Esophagus mucosa (tissue), 1 donor: Measurements from ENCODE around the gene CFHR2. TPM values are rescaled to one million over a fixed set of nuclear protein-coding genes. Genes with fewer than 3 reads are reported as not detected.
"Not testable (repeated sequence)": the region's sequence is repeated elsewhere in the genome, so short reads cannot be mapped to it uniquely, and the experiment has no call there.

Experiments used
- ATAC-seq: fragments of 200-7000 bp; cut with Tn5 transposase; one replicate; pipeline ENCODE4 v1.9.1; 2020
- total RNA-seq: library from RNA; stranded (reverse); gene quantifications from one replicate; pipeline ENCODE4 v1.2.4, GENCODE V29; 2023
- donor health status: DM: yes; HTN: yes; CAD: no.

Gene CFHR2
- not detected for total RNA-seq

GRCh38 chr1:196943568-196943967 lies at the start of gene CFHR2:
Gene CFHR2, plus strand, starts transcription at chr1:196943738. Its CDS starts 143 bp downstream, at chr1:196943881.
- not testable (repeated sequence) for ATAC-seq

- no peak for ATAC-seq
Observed at GRCh38 chr1:196896355-196896754, 47.2 kb upstream of the CFHR2 start.

GRCh38 chr1:196897158-196897828 lies 46.2 kb upstream of the CFHR2 start:
- no peak for ATAC-seq

DNA sequence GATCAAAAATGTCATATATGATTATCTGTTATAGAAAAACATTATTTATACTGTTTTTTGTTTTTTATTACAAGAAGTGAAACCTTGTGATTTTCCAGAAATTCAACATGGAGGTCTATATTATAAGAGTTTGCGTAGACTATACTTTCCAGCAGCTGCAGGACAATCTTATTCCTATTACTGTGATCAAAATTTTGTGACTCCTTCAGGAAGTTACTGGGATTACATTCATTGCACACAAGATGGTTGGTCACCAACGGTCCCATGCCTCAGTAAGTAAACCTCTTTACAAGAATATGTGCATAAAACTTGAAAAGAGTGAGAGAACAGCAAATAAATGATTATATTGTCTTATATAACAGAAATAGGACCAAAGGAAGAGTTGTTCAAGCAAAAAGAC lies 41.2 kb upstream of the CFHR2 start:
- ATAC-seq: no peak

GRCh38 chr1:196910215-196910614 lies 33.3 kb upstream of the CFHR2 start:
- ATAC-seq: no peak

DNA sequence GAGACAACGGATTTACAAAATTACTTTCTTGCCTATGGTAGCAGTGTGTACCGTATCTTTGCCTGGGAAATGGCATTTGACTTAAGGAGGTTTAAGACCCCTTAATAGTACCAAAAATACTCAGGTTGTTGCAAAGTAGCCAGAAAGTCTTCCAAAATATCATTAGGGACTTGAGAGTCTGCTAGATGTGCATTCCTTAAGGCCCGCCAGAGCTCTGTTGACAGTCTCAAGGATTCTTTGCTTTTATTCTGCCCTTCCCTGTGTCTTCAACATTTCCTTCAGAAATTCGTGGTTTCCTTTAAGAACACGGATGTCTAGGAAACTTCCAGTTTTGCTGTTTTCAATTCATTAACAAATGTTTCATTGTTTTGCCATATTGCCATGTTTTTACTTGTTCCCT lies 31.3 kb upstream of the CFHR2 start:
- ATAC-seq: not testable (repeated sequence)

GRCh38 chr1:196926839-196927238 lies 16.7 kb upstream of the CFHR2 start:
- ATAC-seq: not testable (repeated sequence)

DNA sequence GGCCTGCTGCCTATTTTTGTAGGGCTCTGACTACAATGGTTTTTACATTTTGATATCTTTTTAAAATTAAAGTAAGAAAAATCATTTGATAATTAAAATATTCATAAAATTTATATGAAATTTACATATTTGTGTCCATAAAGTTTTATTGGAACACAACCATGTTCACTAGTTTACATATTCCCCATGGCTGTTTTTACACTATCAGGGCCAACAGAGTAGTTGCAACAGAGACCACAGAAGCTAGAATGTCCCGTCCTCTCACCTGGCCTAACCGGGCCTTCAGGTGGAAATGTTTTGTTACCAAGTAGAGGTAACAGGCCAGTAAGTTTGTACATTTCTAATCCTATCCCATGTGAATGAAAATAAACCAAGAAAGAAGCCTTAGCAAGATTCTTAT lies 10.7 kb upstream of the CFHR2 start:
- not testable (repeated sequence) for ATAC-seq

GRCh38 chr1:196933531-196934189 lies 9.9 kb upstream of the CFHR2 start:
- ATAC-seq: no peak

DNA sequence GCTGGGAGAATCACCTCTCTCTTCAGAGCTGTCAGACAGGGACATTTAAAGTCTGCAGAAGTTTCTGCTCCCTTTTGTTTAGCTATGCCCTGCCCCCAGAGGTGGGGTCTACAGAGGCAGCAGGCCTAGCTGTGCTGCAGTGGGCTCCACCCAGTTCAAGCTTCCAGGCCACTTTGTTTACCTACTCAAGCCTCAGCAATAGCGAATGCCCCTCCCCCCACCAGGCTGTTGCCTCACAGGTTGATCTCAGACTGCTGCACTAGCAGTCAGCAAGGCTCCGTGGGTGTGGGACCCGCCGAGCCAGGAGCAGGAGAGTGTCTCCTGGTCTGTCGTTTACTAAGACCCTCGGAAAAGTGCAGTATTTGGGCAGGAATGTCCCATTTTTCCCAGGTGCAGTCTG lies 2.1 kb upstream of the CFHR2 start:
- not testable (repeated sequence) for ATAC-seq

- ATAC-seq: no peak
Observed at GRCh38 chr1:196951711-196952394, 8.3 kb downstream of the CFHR2 start.

- ATAC-seq: no peak
Observed at GRCh38 chr1:196954778-196955177, 11.2 kb downstream of the CFHR2 start.

DNA sequence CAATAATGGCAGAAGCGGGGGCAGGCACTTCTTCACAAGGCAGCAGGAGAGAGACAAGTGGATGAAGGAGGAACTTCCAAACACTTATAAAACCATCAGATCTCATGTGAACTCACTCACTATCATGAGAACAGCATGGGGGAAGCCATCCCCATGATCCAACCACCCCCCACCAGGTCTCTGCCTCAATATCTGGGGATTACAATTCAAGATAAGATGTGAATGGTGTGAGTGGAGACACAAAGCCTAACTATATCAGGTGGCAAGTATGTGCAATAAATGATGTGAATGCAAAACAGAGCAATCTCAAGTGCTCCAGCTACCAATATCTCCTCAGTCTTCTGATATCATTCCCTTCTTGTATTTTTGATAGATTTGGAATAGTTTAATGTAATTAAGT lies 12.4 kb downstream of the CFHR2 start:
- no peak for ATAC-seq

DNA sequence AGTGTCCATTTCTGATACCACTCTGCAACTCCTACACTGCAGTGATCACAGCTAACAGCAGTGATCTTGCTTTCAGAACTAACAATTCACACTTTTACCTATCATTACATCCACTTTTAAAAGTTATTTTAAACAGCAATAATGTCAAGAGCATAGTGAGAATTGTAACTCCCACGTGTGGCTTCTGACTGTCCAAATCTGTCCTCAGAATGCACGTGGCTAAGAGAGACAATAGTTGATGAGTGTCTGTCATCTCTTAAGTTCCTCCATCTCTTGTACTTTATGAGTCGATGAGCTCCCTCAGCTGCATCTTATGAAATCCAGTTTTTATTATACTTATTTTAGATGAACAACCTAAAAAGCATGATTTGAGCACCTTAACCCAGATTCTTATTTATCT lies 17.3 kb downstream of the CFHR2 start:
- ATAC-seq: no peak

DNA sequence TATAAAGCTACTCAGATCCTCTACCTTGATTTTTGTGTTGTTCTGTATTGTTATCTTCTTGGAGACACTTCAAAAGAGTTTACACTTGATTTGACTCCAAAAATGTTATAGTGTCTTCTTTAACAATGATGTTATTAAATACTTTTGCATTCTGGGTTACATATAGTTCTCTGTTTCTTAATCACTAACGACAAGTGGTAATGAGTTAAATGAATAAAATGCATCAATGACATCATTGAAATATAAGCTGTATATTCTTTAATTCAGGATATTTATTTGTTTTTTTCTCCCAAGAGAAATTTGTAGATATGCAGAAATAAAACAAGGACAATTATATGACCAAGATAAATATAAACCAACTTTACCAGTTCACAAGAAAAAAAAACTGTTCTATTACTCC lies 26.6 kb downstream of the CFHR2 start:
- no peak for ATAC-seq

DNA sequence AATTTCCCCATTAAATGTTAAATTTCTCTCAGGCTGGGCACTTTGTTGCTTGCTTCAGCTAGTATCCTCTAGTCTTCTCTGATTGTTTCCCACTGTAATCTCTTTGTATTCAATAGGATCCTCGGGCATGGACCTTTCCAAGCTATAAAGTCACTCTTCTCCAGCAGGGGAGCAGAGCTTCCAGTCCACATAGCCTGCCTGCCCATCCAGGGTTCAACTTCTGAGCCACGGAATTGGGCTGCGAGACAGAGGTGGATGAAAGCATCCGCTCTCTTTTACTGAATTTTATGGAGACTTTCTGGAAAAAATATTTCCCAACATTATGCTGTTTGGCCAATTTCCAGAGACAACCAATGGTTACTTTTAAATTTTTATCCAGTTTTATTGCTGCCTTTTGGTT lies 32.7 kb downstream of the CFHR2 start:
- no peak for ATAC-seq

- no peak for ATAC-seq
Observed at GRCh38 chr1:196977278-196977677, 33.7 kb downstream of the CFHR2 start, which contains the start of gene CFHR5. Gene CFHR5, plus strand, starts transcription at chr1:196977556. Its CDS starts 109 bp downstream, at chr1:196977665.

- ATAC-seq: no peak
Observed at GRCh38 chr1:196980859-196981258, 37.3 kb downstream of the CFHR2 start.

DNA sequence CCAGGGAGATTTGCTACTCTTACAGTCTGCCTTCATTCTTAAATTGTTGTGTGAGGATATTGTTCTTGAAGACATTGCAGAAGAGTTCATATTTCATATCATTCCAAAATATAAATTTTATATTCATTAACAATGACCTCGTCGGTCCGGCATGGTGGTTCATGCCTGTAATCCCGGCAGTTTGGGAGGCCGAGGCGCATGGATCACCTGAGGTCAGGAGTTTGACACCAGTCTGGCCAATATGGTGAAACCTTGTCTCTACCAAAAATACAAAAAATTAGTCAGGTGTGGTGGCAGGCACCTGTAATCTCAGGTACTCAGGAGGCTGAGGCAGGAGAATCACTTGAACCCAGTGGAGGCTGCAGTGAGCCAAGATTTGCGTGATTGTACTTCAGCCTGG lies 38.7 kb downstream of the CFHR2 start:
- not testable (repeated sequence) for ATAC-seq

- not testable (repeated sequence) for ATAC-seq
Observed at GRCh38 chr1:196991919-196992651, 48.5 kb downstream of the CFHR2 start.

DNA sequence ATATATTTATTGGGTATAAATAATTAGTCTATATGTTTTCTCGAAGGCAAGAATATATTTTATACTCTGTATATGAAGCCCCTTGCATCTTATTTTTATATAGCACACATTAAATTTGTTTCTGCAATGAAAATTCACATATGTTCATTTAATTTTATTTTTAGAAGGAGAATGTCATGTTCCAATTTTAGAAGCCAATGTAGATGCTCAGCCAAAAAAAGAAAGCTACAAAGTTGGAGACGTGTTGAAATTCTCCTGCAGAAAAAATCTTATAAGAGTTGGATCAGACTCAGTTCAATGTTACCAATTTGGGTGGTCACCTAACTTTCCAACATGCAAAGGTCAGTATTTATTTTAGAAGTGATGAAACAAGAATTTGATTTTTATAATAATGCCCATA lies 50.4 kb downstream of the CFHR2 start:
- ATAC-seq: no peak

- no peak for ATAC-seq
Observed at GRCh38 chr1:196997423-196997822, 53.9 kb downstream of the CFHR2 start.

- no peak for ATAC-seq
Observed at GRCh38 chr1:197001828-197002227, 58.3 kb downstream of the CFHR2 start.
